ENCODE data around the gene STPG3. TPM values are rescaled to one million over a fixed set of nuclear protein-coding genes. Genes with fewer than 3 reads are reported as not detected.

Gene STPG3
- total and polyA plus RNA-seq, 2 of the 13 experiments (the other 11 are each of a cell fraction or from before 2014, with no cell fraction given), result not detected

GRCh38 chr9:137218754-137219271, 32.3 kb upstream of the STPG3 start (continued):
- TF ChIP-seq MEIS2 (CRISPR knock-in tag; IDR thresholded peaks at IDR 0.05), result peak; percentile 57; the same call in 1 of the 2 replicates
- no peak for TF ChIP-seq TP53 (CRISPR knock-in tag; conservative IDR thresholded peaks at IDR 0.05)
- TF ChIP-seq DPF2 (CRISPR knock-in tag; IDR thresholded peaks at IDR 0.05; ENCODE audit: borderline replicate concordance, low read depth), result no peak
- TF ChIP-seq KDM4B (CRISPR knock-in tag; IDR thresholded peaks at IDR 0.05), result no peak
- TF ChIP-seq, protein P1, sequence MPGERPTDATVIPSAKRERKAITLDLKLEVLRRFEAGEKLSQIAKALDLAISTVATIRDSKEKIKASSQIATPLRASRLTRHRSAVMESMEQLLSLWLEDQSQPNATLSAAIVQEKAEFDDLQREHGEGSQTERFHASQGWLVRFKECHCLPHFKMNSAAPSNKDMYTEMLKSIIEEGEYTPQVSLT (CRISPR knock-in tag; IDR thresholded peaks at IDR 0.05; ENCODE audit: borderline replicate concordance, low read depth), result no peak
- TF ChIP-seq TBP (CRISPR knock-in tag; IDR thresholded peaks at IDR 0.05), result no peak
- no peak for TF ChIP-seq RAD21 (CRISPR knock-in tag; IDR thresholded peaks at IDR 0.05)
- no peak for TF ChIP-seq ZNF772 (CRISPR knock-in tag; IDR thresholded peaks at IDR 0.05)
- TF ChIP-seq ZNF264 (CRISPR knock-in tag; IDR thresholded peaks at IDR 0.05), result no peak
- TF ChIP-seq YEATS4 (CRISPR knock-in tag; IDR thresholded peaks at IDR 0.05; ENCODE audit: borderline replicate concordance), result no peak
- no peak for TF ChIP-seq ZNF383 (CRISPR knock-in tag; IDR thresholded peaks at IDR 0.05; ENCODE audit: borderline replicate concordance)
- no peak; a peak in 1 of 4 replicates for TF ChIP-seq POLR2A (IDR thresholded peaks at IDR 0.05; ENCODE audit: insufficient read depth in 1 of 2, low read depth in 2 of 2, low read length in 2 of 2)
- peak; percentile 47; the same call in 1 of the 2 replicates for TF ChIP-seq SP2 (CRISPR knock-in tag; IDR thresholded peaks at IDR 0.05)
- no peak for TF ChIP-seq ZNF737 (CRISPR knock-in tag; IDR thresholded peaks at IDR 0.05; ENCODE audit: borderline replicate concordance)
- TF ChIP-seq, protein P2, sequence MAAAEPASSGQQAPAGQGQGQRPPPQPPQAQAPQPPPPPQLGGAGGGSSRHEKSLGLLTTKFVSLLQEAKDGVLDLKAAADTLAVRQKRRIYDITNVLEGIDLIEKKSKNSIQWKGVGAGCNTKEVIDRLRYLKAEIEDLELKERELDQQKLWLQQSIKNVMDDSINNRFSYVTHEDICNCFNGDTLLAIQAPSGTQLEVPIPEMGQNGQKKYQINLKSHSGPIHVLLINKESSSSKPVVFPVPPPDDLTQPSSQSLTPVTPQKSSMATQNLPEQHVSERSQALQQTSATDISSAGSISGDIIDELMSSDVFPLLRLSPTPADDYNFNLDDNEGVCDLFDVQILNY (CRISPR knock-in tag; conservative IDR thresholded peaks at IDR 0.05), result no peak
- no peak for TF ChIP-seq NPAS2 (CRISPR knock-in tag; IDR thresholded peaks at IDR 0.05; ENCODE audit: borderline replicate concordance)
- TF ChIP-seq ZNF362 (CRISPR knock-in tag; IDR thresholded peaks at IDR 0.05; ENCODE audit: borderline replicate concordance), result no peak
- TF ChIP-seq BORCS8-MEF2B (CRISPR knock-in tag; IDR thresholded peaks at IDR 0.05), result no peak; the same call in 1 of the 2 replicates
- no peak for TF ChIP-seq E2F1 (CRISPR knock-in tag; IDR thresholded peaks at IDR 0.05)
- no peak for TF ChIP-seq DNMT3B (CRISPR knock-in tag; conservative IDR thresholded peaks at IDR 0.05)
- TF ChIP-seq, protein P3, sequence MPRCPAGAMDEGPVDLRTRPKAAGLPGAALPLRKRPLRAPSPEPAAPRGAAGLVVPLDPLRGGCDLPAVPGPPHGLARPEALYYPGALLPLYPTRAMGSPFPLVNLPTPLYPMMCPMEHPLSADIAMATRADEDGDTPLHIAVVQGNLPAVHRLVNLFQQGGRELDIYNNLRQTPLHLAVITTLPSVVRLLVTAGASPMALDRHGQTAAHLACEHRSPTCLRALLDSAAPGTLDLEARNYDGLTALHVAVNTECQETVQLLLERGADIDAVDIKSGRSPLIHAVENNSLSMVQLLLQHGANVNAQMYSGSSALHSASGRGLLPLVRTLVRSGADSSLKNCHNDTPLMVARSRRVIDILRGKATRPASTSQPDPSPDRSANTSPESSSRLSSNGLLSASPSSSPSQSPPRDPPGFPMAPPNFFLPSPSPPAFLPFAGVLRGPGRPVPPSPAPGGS (CRISPR knock-in tag; IDR thresholded peaks at IDR 0.05), result no peak
- peak; percentile 82; the same call in 1 of the 2 replicates for TF ChIP-seq NRL (CRISPR knock-in tag; IDR thresholded peaks at IDR 0.05; ENCODE audit: borderline replicate concordance)
- TF ChIP-seq REL (CRISPR knock-in tag; conservative IDR thresholded peaks at IDR 0.05), result 0 out of 2 replicates have a peak, but pooled peaks have one; percentile 19

All from HepG2 (cell line).